Measurements from ENCODE around the gene ICOSLG.
"Not testable (repeated sequence)": the region's sequence is repeated elsewhere in the genome, so short reads cannot be mapped to it uniquely, and the experiment has no call there.

GRCh38 chr21:44196212-44197155, 44.3 kb downstream of the ICOSLG start:
- not testable (repeated sequence) for TF ChIP-seq CTCF, POLR2A (IDR thresholded peaks at IDR 0.05)

Data from uterus (tissue), 2 donors.